Activated CD4-positive, alpha-beta T cell treated with anti-CD3 and anti-CD28 coated beads, Interleukin-2, amount 50 U/mL, for 16 hours (primary cell): ENCODE data around the gene TSPAN5.

Experiments
- DNase-seq: peaks from one replicate; pipeline ENCODE4 v3.0.0-alpha.2; 2020

The TSPAN5 gene

GRCh38 chr4:98544141-98544817 lies 114.1 kb downstream of the TSPAN5 start:
- DNase-seq, result peak; percentile 5

GRCh38 chr4:98542011-98542410 lies 116.4 kb downstream of the TSPAN5 start:
- no peak for DNase-seq

DNA sequence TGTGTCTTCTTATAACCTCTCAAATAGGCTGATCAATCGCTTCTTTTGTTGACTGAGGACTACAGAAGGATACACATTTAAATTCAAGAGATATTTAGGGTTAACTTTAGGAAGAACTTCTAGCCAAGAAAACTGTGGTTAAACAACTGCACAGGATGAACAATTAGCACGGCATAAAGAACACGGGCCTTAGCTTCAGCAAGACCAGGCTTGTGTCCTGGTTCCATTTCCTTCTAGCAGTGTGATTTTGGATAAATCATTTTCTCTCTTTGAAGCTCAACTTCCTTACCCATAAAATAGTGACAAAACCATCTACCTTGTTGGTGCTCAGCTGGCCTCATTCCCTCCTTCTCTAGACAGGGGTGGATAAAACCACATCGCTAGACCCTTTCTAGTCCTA lies 117.6 kb downstream of the TSPAN5 start:
- DNase-seq, result no peak

- DNase-seq, result no peak
Observed at GRCh38 chr4:98539741-98540140, 118.7 kb downstream of the TSPAN5 start.

- DNase-seq, result no peak
Observed at GRCh38 chr4:98539299-98539698, 119.1 kb downstream of the TSPAN5 start.

DNA sequence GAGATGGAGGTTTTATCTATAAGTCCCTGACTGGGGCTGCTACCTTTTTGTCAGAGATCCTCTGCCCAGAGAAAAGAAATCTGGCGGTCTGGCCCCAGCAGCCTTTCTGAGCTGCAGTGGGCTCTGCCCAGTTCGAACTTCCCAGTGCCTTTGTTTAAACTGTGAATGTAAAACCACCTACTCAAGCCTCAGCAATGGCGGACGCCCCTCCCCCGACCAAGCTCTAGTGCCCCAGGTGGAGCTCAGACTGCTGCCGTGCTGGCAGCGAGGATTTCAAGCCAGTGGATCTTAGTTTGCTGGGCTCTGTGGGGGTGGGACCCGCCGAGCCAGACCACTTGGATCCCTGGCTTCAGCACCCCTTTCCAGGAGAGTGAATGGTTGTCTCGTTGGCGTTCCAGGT lies 121.8 kb downstream of the TSPAN5 start:
- DNase-seq, result no peak

DNA sequence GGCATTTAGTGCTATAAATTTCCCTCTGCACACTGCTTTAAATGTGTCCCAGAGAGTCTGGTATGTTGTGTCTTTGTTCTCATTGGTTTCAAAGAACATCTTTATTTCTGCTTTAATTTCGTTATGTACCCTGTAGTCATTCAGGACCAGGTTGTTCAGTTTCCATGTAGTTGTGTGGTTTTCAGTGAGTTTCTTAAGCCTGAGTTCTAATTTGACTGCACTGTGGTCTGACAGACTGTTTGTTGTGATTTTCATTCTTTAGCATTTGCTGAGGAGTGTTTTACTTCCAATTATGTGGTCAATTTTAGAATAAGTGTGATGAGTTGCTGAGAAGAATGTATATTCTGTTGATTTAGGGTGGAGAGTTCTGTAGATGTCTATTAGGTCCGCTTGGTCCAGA lies 124.3 kb downstream of the TSPAN5 start:
- peak; percentile 83 for DNase-seq

DNA sequence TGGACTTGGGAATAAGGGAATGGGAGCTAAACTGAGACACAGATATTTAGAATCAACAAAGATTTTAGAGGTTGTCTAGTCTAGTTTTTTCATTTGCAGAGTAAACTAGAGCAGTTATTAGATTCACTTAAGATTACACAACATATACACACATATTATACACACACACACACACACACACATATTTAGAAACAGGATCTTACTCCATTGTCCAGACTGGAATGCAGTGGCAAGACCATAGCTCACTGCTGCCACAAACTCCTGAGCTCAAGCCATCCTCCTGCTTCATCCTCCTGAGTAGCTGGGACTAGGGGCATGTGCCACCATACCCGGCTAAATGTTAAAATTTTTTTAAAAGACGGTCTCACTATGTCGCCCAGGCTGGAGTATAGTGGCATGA lies 127.8 kb downstream of the TSPAN5 start:
- DNase-seq, result no peak

DNA sequence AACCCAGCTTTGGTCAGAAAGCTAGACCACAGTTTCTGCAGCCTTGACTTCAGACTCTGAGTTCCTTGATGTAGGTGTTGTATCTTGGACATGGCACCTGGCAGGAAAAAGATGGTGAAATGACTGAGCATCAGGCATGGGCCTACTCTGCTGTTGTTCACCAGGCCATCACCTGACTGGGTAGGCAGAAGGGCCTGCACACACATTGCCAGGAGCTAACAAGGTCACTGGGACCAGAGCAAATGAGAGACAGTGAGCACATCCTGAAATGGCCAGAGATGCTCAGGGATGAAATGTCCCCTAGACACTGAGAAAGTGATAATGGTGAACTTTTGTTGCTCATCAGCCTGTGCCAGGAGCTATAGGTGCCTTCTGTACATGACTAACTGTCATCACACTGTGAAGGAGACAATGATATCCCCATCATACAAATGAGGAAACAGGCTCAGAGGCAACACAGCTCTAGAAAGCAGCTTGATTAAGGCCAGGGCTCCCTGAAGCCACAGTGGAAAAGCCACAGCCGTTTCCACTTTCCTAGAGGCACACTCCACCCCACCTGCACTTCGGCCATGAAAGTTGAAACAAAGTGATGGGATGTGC lies 128.3 kb downstream of the TSPAN5 start:
- peak; percentile 35 for DNase-seq

DNA sequence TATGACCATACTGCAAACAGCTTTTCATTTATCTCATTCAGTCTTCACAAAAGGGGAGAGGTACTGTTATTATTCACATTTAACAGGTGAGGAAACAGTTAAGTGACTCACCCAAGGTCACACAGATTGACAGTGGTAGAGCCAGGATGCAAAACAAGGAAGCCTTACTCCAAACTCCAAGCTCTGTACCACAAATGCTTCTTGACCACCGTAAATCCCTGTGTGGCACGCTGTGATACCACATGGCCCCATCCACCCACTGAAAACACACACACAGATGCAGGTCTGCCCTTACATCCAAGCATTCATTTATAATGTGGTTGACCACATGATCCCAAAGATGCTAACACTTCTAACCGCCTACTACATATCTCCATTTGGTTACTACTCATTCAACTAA lies 129.5 kb downstream of the TSPAN5 start:
- peak; percentile 81 for DNase-seq

DNA sequence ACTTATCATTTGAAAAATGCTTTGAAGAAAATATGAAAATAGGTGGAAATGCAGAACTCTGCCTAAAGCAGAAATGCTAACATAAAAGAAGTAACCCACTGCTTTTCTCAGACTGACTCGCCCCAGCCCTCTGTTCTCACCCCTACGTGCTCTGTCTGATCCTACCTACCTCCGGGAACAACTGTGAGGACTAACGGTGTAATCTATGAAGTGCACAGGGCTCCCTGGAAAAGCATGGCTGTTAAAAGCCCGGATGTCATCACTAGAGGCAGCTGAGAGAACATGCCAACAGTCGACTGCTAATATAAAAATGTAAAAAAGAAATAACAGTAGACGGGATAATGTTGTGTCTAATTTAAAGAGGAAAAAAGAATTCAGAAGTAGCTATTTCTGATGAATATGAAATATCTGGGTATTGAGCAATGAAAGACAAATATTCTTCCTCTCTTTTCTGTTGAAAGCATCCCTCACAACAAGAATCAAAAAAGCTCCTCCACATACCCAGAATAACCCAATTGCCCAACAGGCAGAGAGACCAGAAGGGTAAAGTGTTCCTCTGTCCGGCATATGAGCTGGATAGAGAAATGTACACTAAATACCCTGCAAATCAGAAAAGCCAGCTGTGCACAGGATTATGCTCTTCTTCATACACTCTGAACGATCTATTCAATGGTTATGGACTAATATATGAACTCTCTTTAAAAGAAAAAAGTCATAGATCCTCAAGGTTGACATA lies 130.7 kb downstream of the TSPAN5 start:
- DNase-seq, result no peak

DNA sequence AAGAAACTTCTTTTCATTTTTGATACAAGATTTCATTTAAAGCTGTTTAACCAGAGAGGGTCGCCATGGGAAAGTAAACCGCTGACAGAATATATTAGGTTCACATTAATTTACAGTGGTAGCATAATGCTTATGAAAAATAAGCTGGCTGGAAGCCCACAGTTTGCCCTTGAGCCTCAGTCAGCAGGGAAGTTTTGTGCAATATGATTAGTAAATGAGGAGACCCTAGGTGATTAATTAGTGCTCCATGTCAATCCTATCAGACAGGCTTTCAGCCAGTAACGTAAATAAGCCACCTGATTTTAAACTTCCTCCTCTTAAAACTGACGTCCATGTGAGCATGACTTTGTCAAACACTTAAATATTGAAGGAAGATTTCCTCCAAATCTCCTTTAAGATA lies 134.2 kb downstream of the TSPAN5 start:
- no peak for DNase-seq

GRCh38 chr4:98522636-98523395 lies 135.6 kb downstream of the TSPAN5 start:
- no peak for DNase-seq

DNA sequence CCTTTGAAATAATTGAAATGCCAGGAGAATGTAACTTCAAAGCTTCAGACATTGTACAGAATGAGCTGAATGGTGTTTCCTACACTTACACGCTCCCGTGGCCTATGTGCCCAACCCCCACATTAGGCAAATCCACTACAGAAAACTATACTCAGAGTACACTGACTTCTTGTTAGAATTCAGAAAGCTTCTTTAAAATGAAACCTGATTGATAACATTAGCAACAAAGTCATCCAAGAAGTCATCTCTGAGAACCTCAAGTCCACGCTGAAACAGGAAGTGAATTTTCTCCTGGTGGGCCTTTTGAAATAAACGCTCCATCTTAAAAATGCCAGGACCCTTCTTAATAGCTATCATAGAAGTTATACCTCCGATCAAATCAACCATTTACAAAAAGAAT lies 136.3 kb downstream of the TSPAN5 start:
- DNase-seq, result peak; percentile 34

DNA sequence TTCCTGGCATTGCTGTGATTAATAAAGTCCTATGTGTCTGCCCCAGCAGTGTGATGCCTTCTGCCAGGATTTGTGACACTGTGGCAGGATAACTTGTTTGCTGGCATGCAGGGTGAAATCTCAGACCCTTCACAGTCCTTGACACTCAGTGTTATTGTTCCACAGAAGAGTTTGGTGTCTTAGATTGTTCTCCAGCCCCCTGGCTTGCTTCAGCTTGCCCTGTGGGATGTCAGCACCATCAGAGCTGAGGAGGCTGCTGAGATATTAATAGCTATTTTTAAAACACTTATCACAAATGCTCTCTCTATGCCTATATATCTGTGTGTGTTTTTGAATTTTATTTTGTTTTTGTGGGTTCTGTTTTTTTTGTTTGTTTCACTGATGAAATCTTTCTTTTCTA lies 136.9 kb downstream of the TSPAN5 start:
- DNase-seq, result no peak

DNA sequence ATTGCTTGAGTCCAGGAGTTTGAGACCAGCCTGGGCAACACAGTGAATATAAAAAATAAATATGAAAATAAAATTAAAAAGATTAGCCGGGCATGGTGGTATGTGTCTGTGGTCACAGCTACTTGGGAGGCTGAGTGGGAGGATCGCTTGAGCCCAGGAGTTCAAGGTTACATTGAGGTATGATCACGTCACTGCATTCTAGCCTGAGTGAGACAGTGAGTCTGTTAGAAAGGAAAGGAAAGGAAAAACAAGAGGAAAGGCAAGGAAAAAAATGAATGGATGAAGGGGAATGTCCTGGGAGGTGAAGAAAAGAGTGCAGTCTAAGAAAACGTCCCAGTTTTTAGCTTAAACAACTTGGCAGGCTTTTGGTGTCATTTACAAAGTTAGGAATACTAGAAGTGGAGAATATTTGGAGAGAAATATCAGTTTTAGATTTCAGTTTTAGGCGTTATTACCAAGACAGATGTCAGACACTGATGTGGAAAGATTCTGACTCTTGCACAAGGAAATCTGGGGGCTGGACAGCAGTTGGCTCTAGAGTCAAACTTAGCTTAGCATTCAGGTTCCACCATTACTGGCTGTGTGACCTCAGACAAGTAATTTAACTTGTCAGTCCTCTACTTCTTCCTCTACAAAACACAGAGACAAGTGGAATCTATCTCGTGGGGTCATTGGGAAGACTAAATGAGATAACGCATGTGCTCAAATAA lies 139.0 kb downstream of the TSPAN5 start:
- DNase-seq, result no peak

- DNase-seq, result peak; percentile 63
Observed at GRCh38 chr4:98518559-98519267, 139.7 kb downstream of the TSPAN5 start.

DNA sequence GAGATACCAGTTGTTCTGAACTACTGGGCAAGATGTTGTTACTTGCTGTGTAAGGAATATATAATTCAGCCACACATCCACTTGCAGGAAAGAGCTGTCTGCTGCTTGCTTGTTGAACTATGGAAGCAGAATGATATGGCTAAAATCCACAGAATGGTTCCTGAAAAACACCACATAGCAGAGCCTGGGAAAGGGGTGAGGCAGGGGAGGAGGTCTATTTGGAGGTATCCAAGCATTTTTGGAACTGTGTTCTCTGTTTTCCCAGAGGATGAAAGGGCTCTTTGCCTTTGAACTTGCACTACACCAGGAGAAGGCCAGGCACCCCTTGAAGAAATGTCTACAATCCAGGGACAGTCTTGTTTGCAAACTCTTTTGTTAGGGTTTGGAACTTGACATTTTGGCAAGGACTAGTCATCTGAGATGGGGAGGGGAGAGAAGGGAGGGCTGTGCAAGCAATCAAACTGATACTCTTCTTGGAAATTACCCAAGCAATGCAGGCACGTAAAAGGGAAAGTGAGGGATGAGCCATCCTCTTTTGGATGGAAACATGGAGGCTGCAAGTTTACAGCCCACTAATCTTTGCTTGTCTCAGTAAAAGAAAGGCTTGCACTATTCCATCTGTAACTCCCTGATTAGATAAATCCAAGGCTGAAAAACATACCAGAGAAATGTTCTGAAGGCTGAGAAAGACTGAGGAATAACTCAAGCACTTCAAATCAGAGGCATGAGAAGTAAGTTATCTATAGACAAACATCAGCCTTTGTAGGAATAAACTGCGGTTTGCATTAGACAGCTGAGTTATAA lies 141.0 kb downstream of the TSPAN5 start:
- peak; percentile 58 for DNase-seq

DNA sequence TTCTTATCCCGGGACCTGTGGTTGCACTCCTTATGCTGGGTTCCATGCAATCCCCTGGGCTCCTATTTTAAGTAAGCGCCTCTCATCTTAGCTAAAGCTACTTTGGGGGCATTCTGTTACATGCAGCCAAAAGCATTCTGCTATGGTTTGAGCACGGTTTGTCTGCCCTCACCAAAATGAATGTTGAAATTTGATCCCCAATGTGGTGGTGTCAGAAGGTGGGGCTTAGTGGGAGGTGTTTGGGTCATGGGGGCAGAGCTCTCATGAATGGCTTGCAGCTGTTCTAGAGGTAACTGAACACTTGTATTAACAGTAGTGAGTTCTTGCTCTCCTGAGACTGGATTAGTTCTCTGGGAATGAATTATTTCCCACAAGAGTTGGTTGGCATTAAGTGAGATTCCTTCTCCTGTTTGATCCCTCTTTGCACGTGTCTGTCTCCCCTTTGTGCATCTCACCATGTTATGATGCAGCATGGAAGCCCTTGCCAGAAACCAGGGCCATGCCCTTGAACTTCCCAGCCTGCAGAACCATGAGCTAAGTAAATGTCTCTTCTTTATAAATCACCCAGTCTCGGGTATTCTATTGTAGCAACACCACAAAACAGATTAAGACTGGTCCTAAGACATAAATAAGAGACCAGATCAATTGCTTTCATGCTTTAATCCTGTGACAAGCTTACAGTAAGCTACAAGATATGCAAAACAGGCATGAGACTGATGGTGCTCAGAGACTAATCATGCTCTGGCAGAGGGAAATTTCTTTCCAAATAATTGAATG lies 141.8 kb downstream of the TSPAN5 start:
- no peak for DNase-seq

DNA sequence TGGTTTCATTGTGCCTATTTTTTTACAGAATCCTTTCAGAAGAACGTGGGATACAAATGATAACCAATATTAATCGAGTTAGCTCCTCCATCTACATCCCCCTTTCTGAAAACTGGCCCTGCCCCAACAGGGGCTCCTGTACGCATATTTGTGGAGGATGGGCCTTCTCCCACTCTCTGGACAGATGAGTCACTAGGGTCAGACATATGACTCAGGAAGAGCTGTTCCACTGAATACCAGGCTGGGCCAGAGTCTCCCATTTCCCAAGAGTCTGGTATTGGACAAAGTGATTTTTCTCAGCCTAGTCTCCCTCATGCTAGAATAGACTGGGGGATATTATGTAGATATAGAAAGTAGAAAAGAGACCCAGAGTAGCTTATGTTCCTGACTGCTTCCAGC lies 142.4 kb downstream of the TSPAN5 start:
- no peak for DNase-seq

GRCh38 chr4:98515470-98515809 lies 143.0 kb downstream of the TSPAN5 start:
- DNase-seq, result no peak
